ENCODE measurements around the gene ZNF649.
"Not testable (repeated sequence)": the region's sequence is repeated elsewhere in the genome, so short reads cannot be mapped to it uniquely, and the experiment has no call there.

Gene ZNF649

DNA sequence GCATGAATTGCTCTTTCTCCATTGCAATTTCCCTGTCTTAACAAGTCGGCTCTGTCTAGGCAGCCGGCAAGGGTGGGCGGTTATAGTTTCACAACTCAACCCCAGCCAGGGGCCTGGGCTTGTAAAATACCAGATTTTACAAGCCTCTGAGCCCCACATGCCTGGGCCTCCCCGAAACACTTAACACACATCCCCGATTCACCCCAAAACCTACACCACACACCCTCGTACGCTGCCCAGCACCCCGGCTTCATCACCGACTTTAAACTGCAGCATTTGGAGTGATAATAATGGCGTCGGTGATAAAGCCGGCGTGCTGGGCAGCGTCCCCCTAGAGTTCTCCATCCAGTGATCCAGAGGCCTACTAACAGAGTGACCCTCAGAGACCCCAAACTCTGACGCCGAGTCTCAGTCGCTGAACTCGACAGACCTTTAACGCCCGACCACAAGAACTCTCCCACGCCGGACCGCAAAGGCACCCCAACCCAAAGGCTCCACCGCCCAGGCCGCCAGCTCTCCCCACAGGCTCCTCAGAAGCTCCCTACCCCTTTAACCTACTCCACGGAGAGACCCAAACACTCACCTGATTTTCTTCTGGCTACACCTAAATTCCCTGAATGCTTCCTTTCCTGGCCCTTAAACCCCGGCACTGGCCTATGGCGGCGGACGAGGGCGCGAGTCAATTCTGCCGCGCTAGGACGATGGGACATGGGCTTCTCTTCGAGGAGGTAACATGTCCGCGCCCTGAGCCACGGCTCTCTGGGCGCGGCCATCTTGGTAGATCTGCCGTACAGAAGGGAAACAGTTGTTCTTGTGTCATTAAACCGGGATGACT lies at the start of gene ZNF649:
TSS of gene ZNF649 (minus strand) at position 687 of the 835 bp plus-strand sequence. CDS start 4,910 bp downstream, outside the sequence.
- peak; percentile 86 for DNase-seq

- DNase-seq: no peak
Observed at GRCh38 chr19:51948975-51949374, 44.2 kb upstream of the ZNF649 start.

DNA sequence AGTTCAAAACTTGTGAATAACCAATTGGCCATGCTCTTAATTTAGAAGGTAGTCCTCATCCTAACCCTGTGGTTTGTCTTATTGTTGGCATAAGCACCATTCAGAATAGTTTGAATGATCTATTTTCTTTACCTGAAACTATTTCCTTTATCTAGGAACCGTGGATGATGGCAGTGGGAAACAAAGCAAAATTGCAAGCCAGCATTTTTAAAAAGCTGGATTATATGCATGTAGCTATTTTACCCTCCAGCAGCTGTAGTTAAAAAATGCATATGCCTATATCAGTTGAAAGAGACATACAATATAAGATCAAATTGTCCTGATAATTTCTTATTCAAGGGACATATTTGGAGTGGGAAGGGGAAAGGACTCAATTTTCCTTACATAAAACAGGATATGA lies 41.8 kb upstream of the ZNF649 start:
- DNase-seq: no peak

GRCh38 chr19:51944798-51945552 lies 40.2 kb upstream of the ZNF649 start:
- DNase-seq: no peak

GRCh38 chr19:51938936-51939335 lies 34.1 kb upstream of the ZNF649 start:
- no peak for DNase-seq

DNA sequence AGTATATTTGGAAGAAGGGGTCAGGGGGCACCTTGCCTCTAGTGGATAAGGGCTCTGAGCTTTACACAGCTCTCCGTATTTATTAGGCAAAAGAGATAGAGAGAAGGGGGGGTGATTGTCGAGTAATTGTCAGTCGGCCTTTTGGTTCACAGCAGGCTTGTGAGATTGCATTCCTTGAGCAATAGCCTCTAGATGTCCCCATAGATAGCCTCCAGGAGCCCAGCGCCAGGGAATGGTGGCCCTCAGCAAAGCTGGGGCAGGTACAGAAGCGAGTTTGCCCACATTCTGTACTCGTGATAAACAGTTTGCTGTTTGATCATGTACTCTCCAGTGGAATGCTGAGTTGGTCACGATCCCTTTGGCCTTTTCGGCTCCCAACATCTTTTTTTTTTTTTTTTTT lies 27.1 kb upstream of the ZNF649 start:
- no peak for DNase-seq

DNA sequence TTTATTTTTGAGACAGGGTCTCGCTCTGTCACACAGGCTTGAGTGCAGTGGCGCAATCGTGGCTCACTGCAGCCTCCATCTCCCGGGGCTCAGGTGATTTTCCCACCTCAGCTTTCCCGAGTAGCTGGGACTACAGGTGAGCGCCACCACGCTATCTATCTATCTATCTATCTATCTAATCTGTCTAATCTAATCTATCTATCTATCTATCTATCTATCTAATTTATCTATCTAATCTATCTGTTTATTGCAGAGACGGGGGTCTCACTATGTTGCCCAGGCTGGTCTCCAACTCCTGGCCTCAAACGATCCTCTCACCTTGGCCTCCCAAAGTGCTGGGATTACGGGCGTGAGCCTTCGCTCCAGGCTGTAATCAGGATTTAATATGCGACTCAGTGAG lies 23.0 kb upstream of the ZNF649 start:
- no peak for DNase-seq

DNA sequence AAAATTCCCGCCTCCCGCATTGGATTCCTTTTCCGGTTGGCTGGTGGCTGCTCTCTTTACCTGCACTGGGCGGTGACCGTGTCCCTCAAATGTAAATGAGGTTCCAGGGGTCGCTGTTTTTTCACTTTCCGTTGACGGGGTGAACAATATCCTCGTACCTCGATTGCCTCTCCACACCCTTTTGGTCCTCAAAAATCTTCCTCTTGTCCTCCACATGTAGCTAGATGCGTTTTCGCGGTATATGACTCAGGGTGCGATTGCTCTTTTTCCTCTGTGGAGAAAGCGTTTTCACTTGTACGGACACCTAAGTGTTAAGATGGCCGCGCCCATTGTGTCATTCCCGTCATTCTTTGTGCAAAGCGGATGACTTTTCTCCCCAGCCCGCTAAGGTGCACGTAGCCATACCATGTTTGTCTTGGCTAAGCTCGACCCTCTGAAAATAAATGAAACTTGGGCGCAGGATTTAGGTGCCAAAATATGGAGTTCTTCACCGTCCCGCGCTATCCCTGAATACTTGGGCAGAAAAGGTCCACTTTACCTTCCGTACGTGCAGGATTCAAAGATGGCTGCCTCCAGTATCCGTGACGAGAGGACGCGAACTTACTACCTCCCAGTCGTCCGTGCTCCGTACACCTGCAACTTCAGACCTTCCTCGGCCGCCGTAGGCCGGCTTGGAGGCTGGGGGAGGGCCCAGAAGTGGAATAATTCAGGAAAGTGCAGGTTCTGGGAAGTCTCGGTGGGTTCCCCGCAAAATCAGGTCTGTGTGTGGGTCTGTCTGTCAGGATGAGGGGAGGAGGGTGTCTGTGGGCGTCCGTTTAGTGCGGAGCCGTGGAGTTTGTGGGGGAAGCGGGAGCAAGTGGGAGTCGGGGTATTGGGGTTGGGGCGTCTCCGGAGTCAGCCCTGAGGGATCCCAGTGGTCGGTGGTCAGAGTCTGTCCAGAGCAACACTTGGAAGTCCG lies 22.2 kb upstream of the ZNF649 start, which contains the start of gene ZNF613:
TSS of gene ZNF613 (plus strand) at position 689 of the 958 bp plus-strand sequence. CDS start 8,749 bp downstream, outside the sequence.
- DNase-seq: peak; percentile 87

- no peak for DNase-seq
Observed at GRCh38 chr19:51926426-51926783, 21.6 kb upstream of the ZNF649 start.

- no peak for DNase-seq
Observed at GRCh38 chr19:51921949-51922348, 17.1 kb upstream of the ZNF649 start.

DNA sequence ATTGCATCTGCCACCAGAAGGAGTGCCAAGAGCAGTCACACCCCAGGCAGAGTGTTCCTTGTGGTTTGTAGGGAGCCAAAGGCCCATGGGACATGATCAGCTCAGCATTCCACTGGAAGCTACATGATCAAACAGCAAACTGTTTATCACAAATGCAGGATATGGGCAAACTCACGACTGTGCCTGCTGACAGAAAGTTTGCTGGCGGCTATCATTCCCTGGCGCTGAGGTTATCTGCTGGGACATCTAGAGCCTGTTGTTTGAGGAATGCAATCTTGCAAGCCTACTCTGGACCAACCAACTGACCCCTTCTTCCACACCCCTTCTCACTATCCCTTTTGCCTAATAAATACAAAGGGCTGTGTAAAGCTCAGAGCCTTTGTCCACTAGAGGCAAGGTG lies 14.8 kb upstream of the ZNF649 start:
- no peak for DNase-seq

- no peak for DNase-seq
Observed at GRCh38 chr19:51916167-51916566, 11.3 kb upstream of the ZNF649 start.

- no peak for DNase-seq
Observed at GRCh38 chr19:51915324-51915867, 10.6 kb upstream of the ZNF649 start.

- DNase-seq: not testable (repeated sequence)
Observed at GRCh38 chr19:51907981-51908380, 3.2 kb upstream of the ZNF649 start.

DNA sequence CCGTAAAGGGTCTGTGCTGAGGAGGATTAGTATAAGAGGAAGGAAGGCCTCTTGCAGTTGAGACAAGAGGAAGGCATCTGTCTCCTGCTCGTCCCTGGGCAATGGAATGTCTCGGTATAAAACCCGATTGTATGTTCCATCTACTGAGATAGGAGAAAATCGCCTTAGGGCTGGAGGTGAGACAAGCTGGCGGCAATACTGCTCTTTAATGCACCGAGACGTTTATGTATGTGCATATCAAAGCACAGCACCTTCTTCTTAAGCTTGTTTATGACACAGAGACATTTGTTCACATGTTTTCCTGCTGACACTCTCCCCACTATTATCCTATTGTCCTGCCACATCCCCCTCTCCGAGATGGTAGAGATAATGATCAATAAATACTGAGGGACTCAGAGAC lies 1.3 kb upstream of the ZNF649 start:
- not testable (repeated sequence) for DNase-seq

DNA sequence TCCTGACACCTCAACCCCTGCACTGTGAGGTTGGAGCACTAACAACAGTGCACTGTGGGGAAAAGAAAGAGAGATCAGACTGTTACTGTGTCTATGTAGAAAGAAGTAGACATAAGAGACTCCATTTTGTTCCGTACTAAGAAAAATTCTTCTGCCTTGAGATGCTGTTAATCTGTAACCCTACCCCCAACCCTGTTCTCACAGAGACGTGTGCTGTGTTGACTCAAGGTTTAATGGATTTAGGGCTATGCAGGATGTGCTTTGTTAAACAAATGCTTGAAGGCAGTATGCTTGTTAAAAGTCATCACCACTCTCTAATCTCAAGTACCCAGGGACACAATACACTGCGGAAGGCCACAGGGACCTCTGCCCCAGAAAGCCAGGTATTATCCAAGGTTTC lies 822 bp upstream of the ZNF649 start:
- DNase-seq: not testable (repeated sequence)

DNA sequence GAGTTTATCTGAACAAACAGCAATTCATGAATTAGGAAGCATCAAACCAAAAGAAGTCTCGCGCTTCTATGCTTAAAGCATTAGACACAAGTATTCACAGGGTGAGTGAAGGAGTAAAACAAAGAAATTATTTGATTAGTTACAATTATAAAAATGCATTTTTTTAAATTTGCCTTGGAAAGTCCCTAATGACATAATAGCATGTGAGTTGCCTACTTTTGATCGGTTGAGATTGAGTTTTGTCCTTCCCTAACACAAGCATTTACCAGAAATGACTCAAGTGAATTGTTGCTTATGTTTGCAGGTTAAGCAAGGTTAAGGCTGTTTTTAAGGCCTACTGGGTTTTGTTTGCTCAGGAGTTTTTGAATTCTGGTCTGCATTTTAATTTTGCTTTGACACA lies 389 bp upstream of the ZNF649 start:
- DNase-seq: no peak

GRCh38 chr19:51903192-51903591 lies 1.6 kb downstream of the ZNF649 start:
- no peak for DNase-seq

DNA sequence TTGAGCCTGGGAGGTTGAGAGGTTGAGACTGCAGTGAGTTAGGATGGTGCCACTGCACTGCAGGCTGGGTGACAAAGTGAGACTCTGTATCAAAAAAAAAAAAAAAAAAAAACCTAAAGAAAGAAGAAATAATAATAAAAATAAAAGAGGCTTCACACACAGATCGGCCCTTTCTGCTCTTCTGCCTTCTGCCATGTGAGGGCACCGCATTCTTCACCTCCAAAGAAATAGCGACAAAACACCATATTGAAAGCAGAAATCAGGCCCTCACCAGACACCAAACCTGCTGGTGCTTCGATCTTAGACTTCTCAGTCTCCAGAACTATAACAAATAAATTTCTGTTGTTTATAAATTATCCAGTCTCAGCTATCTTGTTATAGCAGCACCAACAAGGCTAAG lies 3.0 kb downstream of the ZNF649 start:
- DNase-seq: no peak

- no peak for DNase-seq
Observed at GRCh38 chr19:51891193-51891747, 13.5 kb downstream of the ZNF649 start.

DNA sequence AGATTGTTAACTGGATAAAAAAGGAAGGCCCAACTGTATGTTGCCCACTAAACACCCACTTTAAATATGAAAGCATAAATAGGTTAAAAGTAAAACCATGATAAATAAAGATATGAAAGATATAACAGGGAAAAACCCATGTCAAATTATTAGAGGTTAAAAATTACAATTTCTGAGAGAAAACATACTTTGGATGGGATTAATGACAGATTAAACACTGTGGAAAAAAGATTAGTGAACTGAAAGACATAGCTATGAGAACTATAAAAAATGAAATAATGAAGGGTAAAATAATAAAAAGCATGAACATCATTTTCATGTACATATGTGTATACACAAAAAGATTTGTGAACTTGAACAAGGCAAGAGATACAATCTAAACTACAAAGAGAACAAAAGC lies 14.9 kb downstream of the ZNF649 start:
- no peak for DNase-seq
